ENCODE data around the gene TFR2. TPM values are rescaled to one million over a fixed set of nuclear protein-coding genes. Genes with fewer than 3 reads are reported as not detected.
A peak's percentile ranks its signal among the peaks of the same experiment; 100 is the strongest.

Gene TFR2
- total and polyA plus RNA-seq, 9 of the 15 experiments (the other 6 are each of a cell fraction or from before 2014, with no cell fraction given), result 3.8 to 123 (median 51.1) TPM

DNA sequence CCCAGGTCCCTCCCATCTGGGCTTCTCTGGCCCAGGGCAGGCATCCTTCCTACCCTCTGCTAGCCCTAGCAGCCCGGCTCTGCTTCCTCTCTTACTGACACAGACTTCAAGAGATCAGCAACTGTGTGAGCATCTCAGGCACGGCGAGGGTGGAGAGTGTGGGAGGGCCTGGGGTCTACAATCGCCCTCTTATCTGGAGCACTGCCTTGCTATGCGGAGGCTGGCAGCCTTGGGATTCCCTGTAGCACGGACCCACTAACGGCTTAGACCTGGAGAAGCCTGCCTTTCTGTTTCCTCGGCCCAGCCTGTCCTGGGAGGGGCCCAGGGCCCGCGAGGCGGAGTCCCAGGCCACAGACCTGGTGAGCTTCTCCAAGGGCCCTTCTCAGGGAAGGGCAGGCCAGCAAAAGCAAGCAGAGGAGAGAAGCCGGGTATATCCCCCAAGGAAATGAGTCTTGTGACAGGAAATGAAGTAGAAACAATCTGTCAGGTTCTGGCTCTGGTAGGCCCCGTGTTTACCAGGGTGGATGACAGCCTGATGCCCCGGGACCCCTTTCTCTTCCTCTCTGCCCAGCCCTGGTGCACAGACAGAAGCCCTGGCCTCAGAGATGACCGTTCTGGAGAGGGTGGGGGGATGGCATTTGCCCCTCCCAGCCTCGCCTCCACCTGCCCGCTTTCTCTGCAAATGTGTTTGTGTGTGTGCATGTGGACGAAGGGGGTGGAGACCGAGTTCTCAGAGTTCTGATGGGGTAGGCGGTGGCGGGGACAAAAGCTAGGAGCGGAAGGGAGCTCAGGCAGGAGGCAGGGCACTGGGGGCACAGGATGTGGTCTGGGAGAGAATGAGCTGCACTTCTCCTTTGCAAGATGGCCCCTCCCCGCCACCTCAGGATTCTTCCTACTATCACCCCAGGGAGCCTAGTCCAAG lies 58.0 kb downstream of the TFR2 start (continued):
- TF ChIP-seq, protein P1, sequence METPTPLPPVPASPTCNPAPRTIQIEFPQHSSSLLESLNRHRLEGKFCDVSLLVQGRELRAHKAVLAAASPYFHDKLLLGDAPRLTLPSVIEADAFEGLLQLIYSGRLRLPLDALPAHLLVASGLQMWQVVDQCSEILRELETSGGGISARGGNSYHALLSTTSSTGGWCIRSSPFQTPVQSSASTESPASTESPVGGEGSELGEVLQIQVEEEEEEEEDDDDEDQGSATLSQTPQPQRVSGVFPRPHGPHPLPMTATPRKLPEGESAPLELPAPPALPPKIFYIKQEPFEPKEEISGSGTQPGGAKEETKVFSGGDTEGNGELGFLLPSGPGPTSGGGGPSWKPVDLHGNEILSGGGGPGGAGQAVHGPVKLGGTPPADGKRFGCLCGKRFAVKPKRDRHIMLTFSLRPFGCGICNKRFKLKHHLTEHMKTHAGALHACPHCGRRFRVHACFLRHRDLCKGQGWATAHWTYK (CRISPR knock-in tag; IDR thresholded peaks at IDR 0.05), result no peak
- TF ChIP-seq, protein P2, sequence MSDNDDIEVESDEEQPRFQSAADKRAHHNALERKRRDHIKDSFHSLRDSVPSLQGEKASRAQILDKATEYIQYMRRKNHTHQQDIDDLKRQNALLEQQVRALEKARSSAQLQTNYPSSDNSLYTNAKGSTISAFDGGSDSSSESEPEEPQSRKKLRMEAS (CRISPR knock-in tag; IDR thresholded peaks at IDR 0.05), result peak; percentile 24; the same call in 1 of the 2 replicates
- TF ChIP-seq ZNF175 (CRISPR knock-in tag; IDR thresholded peaks at IDR 0.05; ENCODE audit: low read depth) (0 out of 2 replicates have a peak, but pooled peaks have one; percentile 47), RAD51 (IDR thresholded peaks at IDR 0.05; ENCODE audit: borderline replicate concordance, low read depth) (no peak), KDM4B (IDR thresholded peaks at IDR 0.05; ENCODE audit: borderline replicate concordance in 2 of 2, low read depth in 1 of 2) (no peak), ZNF77 (CRISPR knock-in tag; IDR thresholded peaks at IDR 0.05) (no peak), ZNF12 (CRISPR knock-in tag; IDR thresholded peaks at IDR 0.05) (no peak), EGR1 (conservative IDR thresholded peaks at IDR 0.05) (0 out of 2 replicates have a peak, but pooled peaks have one; percentile 13), ZC3H11A (IDR thresholded peaks at IDR 0.05; ENCODE audit: low read depth, low read length) (no peak), SMARCE1 (IDR thresholded peaks at IDR 0.05) (no peak), RBM17 (IDR thresholded peaks at IDR 0.05; ENCODE audit: borderline replicate concordance, low read depth, low read length) (no peak), SRF (CRISPR knock-in tag; IDR thresholded peaks at IDR 0.05) (no peak), COPS2 (conservative IDR thresholded peaks at IDR 0.05) (no peak), SETDB1 (IDR thresholded peaks at IDR 0.05; ENCODE audit: low read length) (no peak), FOXA3 (CRISPR knock-in tag; conservative IDR thresholded peaks at IDR 0.05 in 1 of 2, IDR thresholded peaks at IDR 0.05 in 1 of 2) (0 out of 4 replicates have a peak, but pooled peaks of 1 of the 2 experiments have one; percentile 50), ZNF347 (CRISPR knock-in tag; IDR thresholded peaks at IDR 0.05; ENCODE audit: low read depth) (no peak), NFIC (IDR thresholded peaks at IDR 0.05) (no peak), GABPA (tag; conservative IDR thresholded peaks at IDR 0.05; ENCODE audit: low read depth) (peak; percentile 69)
- TF ChIP-seq, protein P3, sequence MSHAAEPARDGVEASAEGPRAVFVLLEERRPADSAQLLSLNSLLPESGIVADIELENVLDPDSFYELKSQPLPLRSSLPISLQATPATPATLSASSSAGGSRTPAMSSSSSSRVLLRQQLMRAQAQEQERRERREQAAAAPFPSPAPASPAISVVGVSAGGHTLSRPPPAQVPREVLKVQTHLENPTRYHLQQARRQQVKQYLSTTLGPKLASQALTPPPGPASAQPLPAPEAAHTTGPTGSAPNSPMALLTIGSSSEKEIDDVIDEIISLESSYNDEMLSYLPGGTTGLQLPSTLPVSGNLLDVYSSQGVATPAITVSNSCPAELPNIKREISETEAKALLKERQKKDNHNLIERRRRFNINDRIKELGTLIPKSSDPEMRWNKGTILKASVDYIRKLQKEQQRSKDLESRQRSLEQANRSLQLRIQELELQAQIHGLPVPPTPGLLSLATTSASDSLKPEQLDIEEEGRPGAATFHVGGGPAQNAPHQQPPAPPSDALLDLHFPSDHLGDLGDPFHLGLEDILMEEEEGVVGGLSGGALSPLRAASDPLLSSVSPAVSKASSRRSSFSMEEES (CRISPR knock-in tag; IDR thresholded peaks at IDR 0.05), result peak; percentile 20; the same call in 1 of the 2 replicates
- TF ChIP-seq, protein P4, sequence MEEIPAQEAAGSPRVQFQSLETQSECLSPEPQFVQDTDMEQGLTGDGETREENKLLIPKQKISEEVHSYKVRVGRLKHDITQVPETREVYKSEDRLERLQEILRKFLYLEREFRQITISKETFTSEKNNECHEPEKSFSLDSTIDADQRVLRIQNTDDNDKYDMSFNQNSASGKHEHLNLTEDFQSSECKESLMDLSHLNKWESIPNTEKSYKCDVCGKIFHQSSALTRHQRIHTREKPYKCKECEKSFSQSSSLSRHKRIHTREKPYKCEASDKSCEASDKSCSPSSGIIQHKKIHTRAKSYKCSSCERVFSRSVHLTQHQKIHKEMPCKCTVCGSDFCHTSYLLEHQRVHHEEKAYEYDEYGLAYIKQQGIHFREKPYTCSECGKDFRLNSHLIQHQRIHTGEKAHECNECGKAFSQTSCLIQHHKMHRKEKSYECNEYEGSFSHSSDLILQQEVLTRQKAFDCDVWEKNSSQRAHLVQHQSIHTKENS (CRISPR knock-in tag; IDR thresholded peaks at IDR 0.05), result no peak
- TF ChIP-seq, protein P5, sequence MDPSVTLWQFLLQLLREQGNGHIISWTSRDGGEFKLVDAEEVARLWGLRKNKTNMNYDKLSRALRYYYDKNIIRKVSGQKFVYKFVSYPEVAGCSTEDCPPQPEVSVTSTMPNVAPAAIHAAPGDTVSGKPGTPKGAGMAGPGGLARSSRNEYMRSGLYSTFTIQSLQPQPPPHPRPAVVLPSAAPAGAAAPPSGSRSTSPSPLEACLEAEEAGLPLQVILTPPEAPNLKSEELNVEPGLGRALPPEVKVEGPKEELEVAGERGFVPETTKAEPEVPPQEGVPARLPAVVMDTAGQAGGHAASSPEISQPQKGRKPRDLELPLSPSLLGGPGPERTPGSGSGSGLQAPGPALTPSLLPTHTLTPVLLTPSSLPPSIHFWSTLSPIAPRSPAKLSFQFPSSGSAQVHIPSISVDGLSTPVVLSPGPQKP (CRISPR knock-in tag; IDR thresholded peaks at IDR 0.05), result no peak

All from K562 (cell line).